ENCODE data around the gene DMXL1. TPM values are rescaled to one million over a fixed set of nuclear protein-coding genes. Genes with fewer than 3 reads are reported as not detected.
"Not testable (repeated sequence)": the region's sequence is repeated elsewhere in the genome, so short reads cannot be mapped to it uniquely, and the experiment has no call there.

DMXL1 gene
- polyA plus RNA-seq, 3 donors from 2014 or later: 14.0 to 15.6 (median 14.7) TPM

GRCh38 chr5:119074419-119074818, 3.5 kb downstream of the DMXL1 start:
- Mint-ChIP-seq H3K27me3 (ENCODE audit: low read depth in 3 of 3) (peaks cover 6 to 13% (median 7%) of the 10 kb centered on the region in 3 donors), H3K9me3 (no peaks in the 10 kb centered on the region), H3K27ac (peak overlapping the region in 2 of 6 donors; percentile 13 to 14), H3K36me3 (no peaks in the 10 kb centered on the region), H3K4me3 (peak overlapping the region in 2 of 5 donors; percentile 0 to 34), H3K4me1 (peaks cover 48 to 65% of the 10 kb centered on the region in 2 donors)
- DNase-seq: no peak

GRCh38 chr5:119075269-119075668, 4.4 kb downstream of the DMXL1 start:
- Mint-ChIP-seq H3K4me3 (peak overlapping the region in 1 of 5 donors; percentile 7), H3K27me3 (ENCODE audit: low read depth in 3 of 3) (peaks cover 6 to 12% (median 7%) of the 10 kb centered on the region in 3 donors), H3K4me1 (peaks cover 49 to 71% of the 10 kb centered on the region in 2 donors)
- H3K27ac Mint-ChIP-seq, H3K9me3 Mint-ChIP-seq, H3K36me3 Mint-ChIP-seq: not testable (repeated sequence)
- DNase-seq: peak in 1 of 3 donors; percentile 14

DNA sequence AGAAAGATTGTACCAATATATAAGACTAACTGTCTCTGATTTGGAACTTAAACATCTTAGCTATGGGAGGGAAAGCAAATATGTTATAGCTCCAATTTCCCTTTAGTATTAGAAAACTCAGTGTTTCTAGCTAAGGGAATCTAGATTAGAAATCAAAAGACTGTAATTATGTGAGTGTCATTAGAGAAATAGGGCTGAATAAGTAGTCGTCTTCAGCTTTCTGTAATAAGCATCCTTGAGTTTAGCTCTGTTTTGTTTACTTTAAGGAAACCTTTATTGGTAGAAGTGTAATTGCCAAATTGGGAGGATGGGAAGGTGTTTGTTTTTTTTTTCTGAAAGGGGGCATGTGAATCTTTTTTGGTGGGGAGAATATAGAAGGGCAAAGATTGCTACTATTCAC, 5.2 kb downstream of the DMXL1 start:
- Mint-ChIP-seq H3K27ac (peak overlapping the region in 2 of 6 donors; percentile 66 to 84), H3K4me1 (peaks cover 49 to 71% of the 10 kb centered on the region in 2 donors), H3K4me3 (peak overlapping the region in 1 of 5 donors; percentile 3), H3K9me3 (no peaks in the 10 kb centered on the region), H3K27me3 (ENCODE audit: low read depth in 3 of 3) (peaks cover 2 to 4% (median 2%) of the 10 kb centered on the region in 3 donors), H3K36me3 (no peaks in the 10 kb centered on the region)
- no peak for DNase-seq

DNA sequence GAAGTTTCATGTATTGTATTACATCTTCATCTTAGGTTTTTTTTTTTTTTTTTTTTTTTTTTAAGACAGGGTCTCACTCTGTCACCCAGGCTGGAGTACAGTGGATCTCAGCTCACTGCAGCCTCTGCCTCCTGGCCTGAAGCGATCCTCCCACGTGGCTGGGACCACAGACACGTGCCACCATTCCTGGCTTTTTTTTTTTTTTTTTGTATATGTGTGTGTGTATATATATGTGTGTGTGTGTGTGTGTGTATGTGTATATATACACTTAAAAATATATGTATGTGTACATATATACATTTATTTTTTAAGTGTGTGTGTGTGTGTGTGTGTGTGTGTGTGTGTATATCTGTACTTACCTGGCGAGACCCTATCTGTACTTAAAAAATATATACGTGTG, 6.6 kb downstream of the DMXL1 start:
- Mint-ChIP-seq H3K27ac (no peak overlapping the region), H3K4me3 (no peak overlapping the region)

DNA sequence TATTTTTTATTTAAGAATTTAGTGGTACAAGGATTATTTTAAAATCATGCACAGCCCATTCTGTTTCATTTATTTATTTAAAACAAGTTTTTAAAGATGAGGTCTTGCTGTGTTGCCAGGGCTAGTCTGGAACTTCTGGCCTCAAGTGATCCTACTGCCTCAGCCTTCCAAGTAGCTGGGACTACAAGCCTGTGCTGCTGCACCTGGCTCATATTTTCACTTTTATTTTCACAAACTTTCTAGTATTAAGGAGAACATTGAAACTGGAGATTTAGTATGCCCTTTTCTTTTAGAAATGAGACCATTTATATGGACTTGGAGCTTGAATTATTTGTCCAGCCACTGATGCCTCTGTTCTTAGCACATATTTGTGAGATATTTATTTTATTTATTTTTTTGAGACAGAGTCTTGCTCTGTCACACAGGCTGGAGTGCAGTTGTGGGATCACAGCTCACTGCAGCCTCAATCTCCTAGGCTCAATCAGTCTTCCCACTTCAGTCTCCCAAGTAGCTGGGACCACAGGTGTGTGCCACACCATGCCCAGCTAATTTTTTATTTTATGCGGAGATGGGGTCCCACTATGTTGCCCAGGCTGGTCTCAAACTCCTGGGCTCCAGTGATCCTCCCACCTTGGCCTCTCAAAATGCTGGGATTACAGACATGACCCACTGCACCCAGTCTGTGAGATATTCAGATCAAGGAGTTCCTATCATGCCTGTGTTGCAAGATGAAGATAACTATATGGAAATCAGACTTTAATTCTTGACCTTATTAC, 7.4 kb downstream of the DMXL1 start:
- no peak overlapping the region for H3K4me3 Mint-ChIP-seq
- H3K36me3 Mint-ChIP-seq: peaks cover 0 to 4% (median 0%) of the 10 kb centered on the region in 3 donors
- no peak overlapping the region for H3K27ac Mint-ChIP-seq
- DNase-seq: no peak
- H3K4me1 Mint-ChIP-seq: peaks cover 36 to 53% of the 10 kb centered on the region in 2 donors
- no peaks in the 10 kb centered on the region for H3K9me3 Mint-ChIP-seq
- peaks cover 0 to 1% (median 0%) of the 10 kb centered on the region in 3 donors for H3K27me3 Mint-ChIP-seq (ENCODE audit: low read depth in 3 of 3)

More for the DNA sequence above, 6.6 kb downstream of the DMXL1 start:
- Mint-ChIP-seq H3K27me3 (ENCODE audit: low read depth in 3 of 3) (peaks cover 0 to 3% (median 1%) of the 10 kb centered on the region in 3 donors), H3K4me1 (peaks cover 44 to 61% of the 10 kb centered on the region in 2 donors), H3K9me3 (no peaks in the 10 kb centered on the region), H3K36me3 (no peaks in the 10 kb centered on the region)
- no peak for DNase-seq

GRCh38 chr5:119078861-119079260, 8.0 kb downstream of the DMXL1 start:
- no peak for DNase-seq
- H3K27ac Mint-ChIP-seq: peak overlapping the region in 2 of 6 donors; percentile 1 to 41
- no peak overlapping the region for H3K4me3 Mint-ChIP-seq
- peaks cover 32 to 47% of the 10 kb centered on the region in 2 donors for H3K4me1 Mint-ChIP-seq
- no peaks in the 10 kb centered on the region for H3K9me3 Mint-ChIP-seq
- peaks cover 0 to 4% (median 0%) of the 10 kb centered on the region in 3 donors for H3K36me3 Mint-ChIP-seq
- H3K27me3 Mint-ChIP-seq (ENCODE audit: low read depth in 3 of 3): peaks cover 0 to 1% (median 0%) of the 10 kb centered on the region in 3 donors

GRCh38 chr5:119079318-119079921, 8.5 kb downstream of the DMXL1 start:
- DNase-seq: no peak
- H3K36me3 Mint-ChIP-seq: peaks cover 0 to 4% (median 0%) of the 10 kb centered on the region in 3 donors
- no peaks in the 10 kb centered on the region for H3K27me3 Mint-ChIP-seq (ENCODE audit: low read depth in 3 of 3)
- H3K4me3 Mint-ChIP-seq: no peak overlapping the region
- H3K27ac Mint-ChIP-seq: peak overlapping the region in 1 of 6 donors; percentile 41
- H3K9me3 Mint-ChIP-seq: no peaks in the 10 kb centered on the region
- H3K4me1 Mint-ChIP-seq: peaks cover 27 to 42% of the 10 kb centered on the region in 2 donors

DNA sequence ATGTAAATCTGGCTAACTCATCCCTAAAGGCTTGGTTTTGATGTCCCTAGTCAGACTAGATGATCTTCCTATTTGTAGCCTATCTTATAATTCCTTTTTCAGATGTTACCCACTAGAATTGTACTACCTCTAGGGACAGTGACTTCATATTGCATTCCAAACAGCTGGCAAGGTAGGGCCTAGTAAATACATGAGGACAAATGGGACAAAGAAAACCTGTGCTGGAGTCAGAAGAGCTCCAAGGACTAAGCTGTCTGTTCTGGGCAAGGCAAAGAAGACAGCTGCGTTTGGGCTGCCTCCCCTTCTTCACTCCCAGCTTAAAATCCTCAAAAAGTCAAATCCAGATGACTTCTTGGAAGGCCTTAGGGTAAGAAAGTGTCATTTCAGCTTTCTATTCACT, 10.0 kb downstream of the DMXL1 start:
- Mint-ChIP-seq H3K4me1 (peaks cover 25 to 38% of the 10 kb centered on the region in 2 donors), H3K4me3 (no peak overlapping the region), H3K36me3 (peaks cover 0 to 7% (median 7%) of the 10 kb centered on the region in 3 donors), H3K9me3 (no peaks in the 10 kb centered on the region), H3K27ac (no peak overlapping the region), H3K27me3 (ENCODE audit: low read depth in 3 of 3) (no peaks in the 10 kb centered on the region)
- DNase-seq: no peak

DNA sequence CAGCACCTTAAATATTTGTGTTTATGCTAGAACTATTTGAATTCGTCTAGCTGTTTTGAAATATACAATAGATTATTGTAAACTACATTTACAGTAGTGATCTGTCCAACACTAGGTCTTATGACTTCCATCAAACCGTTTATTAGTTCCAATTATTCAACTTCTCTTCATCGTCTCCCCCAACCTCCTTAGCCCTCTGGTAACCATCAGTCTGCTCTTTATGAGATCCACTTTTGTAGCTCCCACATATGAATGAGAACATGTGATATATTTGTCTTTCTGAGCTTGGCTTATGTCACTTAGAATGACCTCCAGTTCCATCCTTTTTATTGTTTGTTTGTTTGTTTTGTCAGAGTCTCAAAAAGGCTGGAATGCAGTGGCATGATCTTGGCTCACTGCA, 11.8 kb downstream of the DMXL1 start:
- H3K27me3 Mint-ChIP-seq (ENCODE audit: low read depth in 3 of 3): no peaks in the 10 kb centered on the region
- DNase-seq: no peak
- no peak overlapping the region for H3K4me3 Mint-ChIP-seq
- H3K4me1 Mint-ChIP-seq: peaks cover 28 to 45% of the 10 kb centered on the region in 2 donors
- H3K9me3 Mint-ChIP-seq: no peaks in the 10 kb centered on the region
- H3K27ac Mint-ChIP-seq: peak overlapping the region in 1 of 6 donors; percentile 30
- peaks cover 0 to 12% (median 12%) of the 10 kb centered on the region in 3 donors for H3K36me3 Mint-ChIP-seq

DNA sequence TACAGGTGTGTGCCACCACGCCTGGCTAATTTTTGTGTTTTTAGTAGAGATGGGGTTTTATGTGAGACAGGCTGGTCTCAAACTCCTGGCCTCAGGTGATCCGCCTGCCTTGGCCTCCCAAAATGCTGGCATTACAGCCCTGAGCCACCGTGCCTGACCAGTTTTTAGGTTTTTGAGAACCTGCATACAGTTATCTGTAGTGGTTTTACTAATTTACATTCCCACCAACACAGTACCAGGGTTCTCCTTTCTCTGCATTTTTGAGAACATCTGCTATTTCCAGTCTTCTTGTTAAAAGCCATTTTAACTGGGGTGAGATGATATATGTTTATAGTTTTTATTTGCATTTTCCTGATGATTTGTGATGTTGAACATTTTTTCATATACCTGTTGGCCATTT, 12.8 kb downstream of the DMXL1 start:
- DNase-seq: no peak
- Mint-ChIP-seq H3K9me3 (no peaks in the 10 kb centered on the region), H3K4me3 (no peak overlapping the region), H3K27me3 (ENCODE audit: low read depth in 3 of 3) (no peaks in the 10 kb centered on the region), H3K4me1 (peaks cover 32 to 52% of the 10 kb centered on the region in 2 donors), H3K27ac (no peak overlapping the region), H3K36me3 (peaks cover 0 to 12% (median 12%) of the 10 kb centered on the region in 3 donors)

DNA sequence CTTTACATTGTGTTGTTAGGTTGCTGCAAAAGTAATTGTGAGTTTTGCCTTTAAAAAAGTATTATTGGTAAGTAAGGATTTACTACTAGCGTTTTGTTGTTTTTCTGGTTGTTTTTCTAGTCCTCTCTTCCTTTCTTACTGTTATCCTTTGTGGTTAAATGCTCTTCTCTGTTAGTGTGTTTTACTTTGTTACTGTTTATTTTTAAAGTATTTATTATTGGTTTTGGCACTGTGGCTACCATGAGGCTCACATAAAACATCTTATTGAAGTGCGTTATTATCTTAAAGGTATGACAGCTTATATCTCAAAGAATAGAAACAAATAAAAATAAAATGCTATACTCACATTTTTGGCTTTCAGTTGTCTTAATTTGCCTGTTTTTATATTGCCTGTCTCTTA, 17.6 kb downstream of the DMXL1 start:
- peaks cover 27 to 61% of the 10 kb centered on the region in 2 donors for H3K4me1 Mint-ChIP-seq
- DNase-seq: no peak
- H3K27ac Mint-ChIP-seq: no peak overlapping the region
- peaks cover 0 to 4% (median 2%) of the 10 kb centered on the region in 6 donors for H3K9me3 Mint-ChIP-seq
- no peaks in the 10 kb centered on the region for H3K27me3 Mint-ChIP-seq (ENCODE audit: low read depth in 3 of 3)
- H3K36me3 Mint-ChIP-seq: peaks cover 5 to 17% (median 13%) of the 10 kb centered on the region in 3 donors
- H3K4me3 Mint-ChIP-seq: no peak overlapping the region

DNA sequence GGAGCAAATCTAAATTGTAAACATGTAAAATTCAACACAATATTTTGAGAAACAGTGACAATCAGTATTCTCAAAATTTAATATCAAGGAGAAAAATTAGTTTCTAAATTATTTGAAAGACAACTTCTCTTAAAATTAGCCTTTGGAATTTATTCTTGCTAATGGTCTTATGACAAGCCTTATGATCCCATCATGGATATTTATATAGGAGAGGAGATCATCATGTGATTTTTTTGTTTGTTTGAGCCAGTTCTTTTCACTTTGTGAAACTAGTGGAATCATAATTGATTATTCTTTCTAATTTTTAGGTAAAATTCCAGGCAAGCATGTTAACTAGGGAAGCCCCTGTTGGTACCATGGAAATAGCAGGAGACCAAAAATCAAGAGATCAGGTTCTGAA, 24.7 kb downstream of the DMXL1 start:
- peaks cover 5 to 14% (median 9%) of the 10 kb centered on the region in 3 donors for H3K36me3 Mint-ChIP-seq
- peaks cover 16 to 55% of the 10 kb centered on the region in 2 donors for H3K4me1 Mint-ChIP-seq
- no peak overlapping the region for H3K4me3 Mint-ChIP-seq
- peaks cover 0 to 1% (median 0%) of the 10 kb centered on the region in 3 donors for H3K27me3 Mint-ChIP-seq (ENCODE audit: low read depth in 3 of 3)
- H3K27ac Mint-ChIP-seq: peak overlapping the region in 1 of 6 donors; percentile 30
- DNase-seq: no peak
- peaks cover 0 to 4% (median 2%) of the 10 kb centered on the region in 6 donors for H3K9me3 Mint-ChIP-seq

DNA sequence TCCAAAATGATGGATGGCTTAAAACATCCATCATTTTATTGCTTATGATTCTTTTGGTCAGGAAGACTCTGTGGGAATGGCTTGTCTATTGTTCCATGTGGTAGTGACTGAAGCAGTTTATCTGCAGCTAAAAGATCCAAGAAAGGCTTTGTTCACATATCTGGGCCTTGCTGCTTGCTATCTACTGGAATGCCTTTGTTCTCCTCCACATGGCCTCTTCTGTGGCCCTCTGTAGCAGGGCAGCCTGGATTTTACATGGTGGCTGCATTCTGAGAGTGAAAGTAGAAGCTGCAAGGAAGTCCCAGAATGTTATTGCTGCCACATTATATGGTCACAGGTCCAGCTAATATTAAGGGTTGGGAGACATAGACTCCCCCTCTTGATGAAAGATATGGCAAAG, 35.1 kb downstream of the DMXL1 start:
- peaks cover 15 to 27% (median 24%) of the 10 kb centered on the region in 3 donors for H3K36me3 Mint-ChIP-seq
- H3K4me3 Mint-ChIP-seq: no peak overlapping the region
- peaks cover 3 to 4% of the 10 kb centered on the region in 2 donors for H3K4me1 Mint-ChIP-seq
- H3K27ac Mint-ChIP-seq: no peak overlapping the region
- DNase-seq: no peak
- H3K27me3 Mint-ChIP-seq (ENCODE audit: low read depth in 3 of 3): no peaks in the 10 kb centered on the region
- H3K9me3 Mint-ChIP-seq: no peaks in the 10 kb centered on the region

DNA sequence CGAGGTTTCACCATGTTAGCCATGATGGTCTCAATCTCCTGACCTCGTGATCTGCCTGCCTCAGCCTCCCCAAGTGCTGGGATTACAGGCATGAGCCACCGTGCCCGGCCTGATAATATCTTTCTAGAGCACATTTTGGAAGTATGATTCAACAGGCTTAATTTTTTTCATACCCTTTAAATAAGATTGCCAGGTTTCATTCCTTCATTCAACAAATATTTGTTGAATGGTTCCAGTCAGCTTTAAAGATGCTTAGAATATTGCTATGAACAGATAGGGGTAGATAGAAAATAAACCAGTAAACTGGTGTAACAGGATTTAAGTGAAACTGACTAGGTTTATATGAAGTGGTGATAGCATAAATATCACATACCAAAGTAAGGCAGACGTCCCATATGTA, 41.3 kb downstream of the DMXL1 start:
- peaks cover 0 to 2% (median 0%) of the 10 kb centered on the region in 3 donors for H3K27me3 Mint-ChIP-seq (ENCODE audit: low read depth in 3 of 3)
- H3K4me1 Mint-ChIP-seq: peaks cover 0 to 9% of the 10 kb centered on the region in 2 donors
- H3K9me3 Mint-ChIP-seq: no peaks in the 10 kb centered on the region
- peaks cover 20 to 34% (median 21%) of the 10 kb centered on the region in 3 donors for H3K36me3 Mint-ChIP-seq
- no peak overlapping the region for H3K4me3 Mint-ChIP-seq
- no peak for DNase-seq
- H3K27ac Mint-ChIP-seq: no peak overlapping the region

All from immature natural killer cell (primary cell).